Activated naive CD4-positive, alpha-beta T cell treated with anti-CD3 and anti-CD28 coated beads for 36 hours (primary cell): ENCODE results near the gene SOX5. TPM values are rescaled to one million over a fixed set of nuclear protein-coding genes. Genes with fewer than 3 reads are reported as not detected.
"Not testable (repeated sequence)": the region's sequence is repeated elsewhere in the genome, so short reads cannot be mapped to it uniquely, and the experiment has no call there.

Experiments
- CTCF ChIA-PET: fragments of 350-600 bp; sonication (Branson Sonifier 250); formaldehyde crosslinking; loops from one replicate; lab custom pipeline; 2021; ENCODE audit warnings: antibody characterized with exemption; lab: Charles Lee
- DNase-seq: peaks from one replicate; pipeline ENCODE4 v3.0.0-alpha.2; 2020
- H3K27ac Mint-ChIP-seq: one replicate; pipeline ENCODE4 v1.8.0; 2021; ENCODE audit warnings: mild to moderate bottlenecking, mixed read lengths
- H3K27me3 Mint-ChIP-seq: one replicate; pipeline ENCODE4 v1.8.0; 2021; ENCODE audit warnings: low read depth, mixed read lengths
- H3K36me3 Mint-ChIP-seq: one replicate; pipeline ENCODE4 v1.8.0; 2021; ENCODE audit warnings: low read depth, mixed read lengths
- H3K4me1 Mint-ChIP-seq: one replicate; pipeline ENCODE4 v1.8.0; 2021; ENCODE audit warnings: low read depth, mixed read lengths
- H3K4me3 Mint-ChIP-seq: one replicate; pipeline ENCODE4 v1.8.0; 2021; ENCODE audit warnings: mild to moderate bottlenecking, moderate library complexity, mixed read lengths
- H3K9me3 Mint-ChIP-seq: one replicate; pipeline ENCODE4 v1.8.0; 2021; ENCODE audit warnings: mixed read lengths
- intact Hi-C: fragments of 100-400 bp; cut with micrococcal nuclease; formaldehyde crosslinking; loops from one replicate; pipeline ENCODE4 v1.15.1; 2023
- total RNA-seq, 2 experiments: library from RNA; stranded (reverse); gene quantifications; one replicate each; pipeline ENCODE4 v1.2.3, GENCODE V29; 2021

SOX5 gene
- total RNA-seq, 2 experiments from 2014 or later: 0.41 TPM; not detected in 1

DNA sequence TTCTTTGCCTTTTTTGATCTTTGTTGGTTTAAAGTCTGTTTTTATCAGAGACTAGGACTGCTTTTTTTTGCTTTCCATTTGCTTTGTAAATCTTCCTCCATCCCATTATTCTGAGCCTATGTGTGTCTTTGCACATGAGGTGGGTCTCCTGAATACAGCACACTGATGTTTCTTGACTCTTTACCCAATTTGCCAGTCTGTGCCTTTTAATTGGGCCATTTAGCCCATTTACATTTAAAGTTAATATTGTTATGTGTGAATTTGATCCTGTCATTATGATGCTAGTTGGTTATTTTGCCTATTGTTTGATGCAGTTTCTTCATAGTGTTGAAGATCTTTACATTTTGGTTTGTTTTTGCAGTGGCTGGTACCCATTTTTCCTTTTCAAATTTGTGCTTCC lies 126.6 kb downstream of the SOX5 start:
- H3K4me3 Mint-ChIP-seq, DNase-seq, intact Hi-C loops, H3K9me3 Mint-ChIP-seq, H3K36me3 Mint-ChIP-seq, H3K27ac Mint-ChIP-seq, CTCF ChIA-PET, H3K4me1 Mint-ChIP-seq, H3K27me3 Mint-ChIP-seq: not testable (repeated sequence)

DNA sequence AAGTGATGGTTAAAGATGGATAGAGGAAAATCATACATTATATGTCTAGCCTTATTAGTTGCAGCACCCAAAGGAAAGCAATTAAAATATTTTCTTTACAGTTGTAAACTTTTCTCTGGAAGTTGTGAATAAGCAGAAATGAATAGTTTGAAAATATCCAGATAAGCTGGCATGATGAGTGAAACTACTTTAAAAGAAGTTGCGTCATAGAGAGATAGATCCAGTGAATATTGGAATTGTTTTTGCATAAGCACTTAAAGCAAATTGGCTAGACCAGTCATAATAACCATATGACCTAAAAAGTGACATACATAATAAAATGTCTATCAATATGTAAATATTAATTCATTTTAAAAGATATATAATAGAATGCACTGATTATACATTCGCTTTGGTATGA lies 132.1 kb downstream of the SOX5 start:
- Mint-ChIP-seq H3K9me3 (no peaks in the 10 kb centered on the region), H3K36me3 (no peaks in the 10 kb centered on the region), H3K4me1 (no peaks in the 10 kb centered on the region), H3K27ac (no peak overlapping the region), H3K4me3 (no peak overlapping the region), H3K27me3 (no peaks in the 10 kb centered on the region)
- intact Hi-C loops: no loop called here
- DNase-seq: no peak
- CTCF ChIA-PET: no interaction called here

DNA sequence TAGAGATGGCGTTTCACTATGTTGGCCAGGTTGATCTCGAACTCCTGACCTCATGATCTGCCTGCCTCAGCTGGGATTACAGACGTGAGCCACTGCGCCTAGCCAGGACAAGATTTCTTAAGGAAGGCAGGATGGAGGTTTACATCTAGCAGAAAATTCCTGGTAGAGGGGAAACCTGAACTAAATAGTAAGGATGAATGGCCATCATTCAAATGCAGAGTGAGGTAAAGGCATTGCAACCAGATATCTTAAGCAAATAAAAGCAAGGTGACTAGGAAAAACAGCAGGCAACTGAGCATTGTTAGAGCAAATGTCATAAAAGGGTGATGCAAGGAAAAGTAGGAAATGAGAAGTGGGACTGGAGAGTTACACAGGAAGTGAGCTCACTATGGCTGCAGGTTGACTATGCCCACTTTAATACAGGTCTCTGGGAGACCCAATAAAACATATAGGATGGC lies 133.0 kb downstream of the SOX5 start:
- H3K9me3 Mint-ChIP-seq: no peaks in the 10 kb centered on the region
- H3K27me3 Mint-ChIP-seq: no peaks in the 10 kb centered on the region
- no peak overlapping the region for H3K27ac Mint-ChIP-seq
- H3K36me3 Mint-ChIP-seq: no peaks in the 10 kb centered on the region
- no peak overlapping the region for H3K4me3 Mint-ChIP-seq
- no peak for DNase-seq
- CTCF ChIA-PET: no interaction called here
- H3K4me1 Mint-ChIP-seq: no peaks in the 10 kb centered on the region
- intact Hi-C loops: no loop called here

DNA sequence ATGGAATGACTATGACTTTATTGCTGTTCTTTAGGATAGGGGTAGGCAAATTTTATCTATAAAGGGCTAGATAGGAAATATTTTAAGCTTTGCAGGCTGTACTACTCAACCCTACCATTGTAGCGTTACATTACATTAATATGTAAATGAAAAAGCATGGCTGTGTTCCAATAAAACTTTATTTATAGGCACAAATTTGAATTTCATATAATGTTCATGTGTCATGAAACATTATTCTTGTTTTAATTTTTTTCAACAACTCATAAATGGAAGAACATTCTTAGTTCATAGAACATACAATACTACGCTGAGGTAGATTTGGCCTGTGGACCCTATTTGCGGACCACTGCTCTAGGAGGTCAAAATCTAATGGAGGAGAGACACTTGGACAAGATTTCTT lies 133.7 kb downstream of the SOX5 start:
- H3K4me3 Mint-ChIP-seq: no peak overlapping the region
- DNase-seq: no peak
- intact Hi-C loops: no loop called here
- H3K9me3 Mint-ChIP-seq: no peaks in the 10 kb centered on the region
- H3K27me3 Mint-ChIP-seq: no peaks in the 10 kb centered on the region
- no peaks in the 10 kb centered on the region for H3K36me3 Mint-ChIP-seq
- CTCF ChIA-PET: no interaction called here
- H3K4me1 Mint-ChIP-seq: no peaks in the 10 kb centered on the region
- no peak overlapping the region for H3K27ac Mint-ChIP-seq

DNA sequence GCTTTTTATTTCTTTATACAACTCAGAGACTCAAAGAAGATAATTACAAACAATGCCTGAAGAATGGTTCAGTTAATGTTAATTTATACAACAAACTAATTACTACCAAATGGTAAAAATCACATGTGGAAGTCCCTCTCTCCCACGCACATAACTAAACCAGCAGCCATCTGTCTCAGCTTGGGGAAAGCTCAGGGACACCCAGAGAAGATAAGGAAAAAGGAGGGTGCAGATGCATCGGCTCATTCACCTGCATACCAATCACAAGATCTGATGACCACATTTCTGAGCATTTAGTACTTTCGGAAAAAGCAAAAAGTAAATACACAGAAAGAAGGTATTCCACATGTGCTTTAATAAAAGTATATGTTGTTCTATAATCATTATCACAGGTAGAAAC lies 136.3 kb downstream of the SOX5 start:
- H3K4me3 Mint-ChIP-seq: no peak overlapping the region
- no peak for DNase-seq
- no peak overlapping the region for H3K27ac Mint-ChIP-seq
- CTCF ChIA-PET: no interaction called here
- H3K36me3 Mint-ChIP-seq: no peaks in the 10 kb centered on the region
- H3K9me3 Mint-ChIP-seq: no peaks in the 10 kb centered on the region
- intact Hi-C loops: no loop called here
- H3K27me3 Mint-ChIP-seq: no peaks in the 10 kb centered on the region
- no peaks in the 10 kb centered on the region for H3K4me1 Mint-ChIP-seq

DNA sequence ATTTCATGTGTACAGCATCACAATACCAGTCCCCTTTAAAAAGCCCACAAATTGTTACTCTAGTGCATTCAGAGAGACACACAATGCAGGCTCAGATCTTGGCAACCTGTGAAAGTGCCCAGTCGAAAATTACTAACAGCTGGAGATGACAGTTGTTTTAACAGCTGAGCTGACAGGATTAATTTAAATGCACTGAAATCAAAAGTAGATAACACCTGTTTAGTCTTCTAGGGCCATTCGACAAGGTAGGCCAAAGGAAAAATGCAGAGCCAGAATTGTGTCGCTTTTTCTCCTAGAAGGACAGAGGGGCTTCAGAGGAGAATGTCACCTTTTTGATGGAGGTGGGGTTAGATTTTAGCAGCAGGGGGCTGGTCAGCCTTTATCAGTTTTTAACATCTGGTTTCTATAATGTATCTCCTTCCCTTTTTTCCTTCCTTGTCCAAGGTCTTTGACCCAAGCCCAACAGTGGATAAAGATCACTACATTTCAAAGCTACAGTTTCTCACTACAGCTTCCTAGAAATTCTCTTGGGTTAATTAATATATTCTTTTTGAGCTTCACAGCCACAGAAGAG lies 139.1 kb downstream of the SOX5 start:
- no peaks in the 10 kb centered on the region for H3K27me3 Mint-ChIP-seq
- intact Hi-C loops: no loop called here
- H3K4me1 Mint-ChIP-seq: no peaks in the 10 kb centered on the region
- no peak overlapping the region for H3K27ac Mint-ChIP-seq
- no peaks in the 10 kb centered on the region for H3K36me3 Mint-ChIP-seq
- no peak overlapping the region for H3K4me3 Mint-ChIP-seq
- H3K9me3 Mint-ChIP-seq: peaks cover 1% of the 10 kb centered on the region
- no peak for DNase-seq
- CTCF ChIA-PET: interaction anchor here (0.7 kb wide), 1 partner anchor 1047 kb away, joined by 4 read pairs; no protein-coding TSS in a partner anchor

DNA sequence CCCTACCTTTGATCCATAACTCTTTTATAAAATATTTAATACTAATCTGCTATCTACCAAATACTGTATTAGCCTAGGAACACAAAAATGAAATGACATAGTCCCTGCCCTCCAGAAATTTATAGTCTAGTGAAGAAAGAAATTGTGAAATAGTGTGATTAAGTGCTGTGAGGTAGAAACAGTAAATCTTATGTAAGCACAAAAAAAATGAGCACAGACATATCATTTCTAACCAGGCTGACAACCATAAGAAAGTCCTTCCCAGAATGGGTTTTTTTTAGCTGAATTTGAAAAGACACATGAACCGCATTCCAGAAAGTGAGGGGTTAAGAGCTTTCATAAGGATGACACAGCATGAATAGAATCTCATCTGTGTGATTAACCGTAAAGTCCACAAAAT lies 145.9 kb downstream of the SOX5 start:
- Mint-ChIP-seq H3K4me3 (no peak overlapping the region), H3K36me3 (no peaks in the 10 kb centered on the region), H3K4me1 (no peaks in the 10 kb centered on the region), H3K9me3 (peaks cover 3% of the 10 kb centered on the region), H3K27ac (no peak overlapping the region), H3K27me3 (no peaks in the 10 kb centered on the region)
- DNase-seq: no peak
- intact Hi-C loops: no loop called here
- CTCF ChIA-PET: interaction anchor here (1.0 kb wide), 1 partner anchor 20 kb away, joined by 4 read pairs; no protein-coding TSS in a partner anchor

DNA sequence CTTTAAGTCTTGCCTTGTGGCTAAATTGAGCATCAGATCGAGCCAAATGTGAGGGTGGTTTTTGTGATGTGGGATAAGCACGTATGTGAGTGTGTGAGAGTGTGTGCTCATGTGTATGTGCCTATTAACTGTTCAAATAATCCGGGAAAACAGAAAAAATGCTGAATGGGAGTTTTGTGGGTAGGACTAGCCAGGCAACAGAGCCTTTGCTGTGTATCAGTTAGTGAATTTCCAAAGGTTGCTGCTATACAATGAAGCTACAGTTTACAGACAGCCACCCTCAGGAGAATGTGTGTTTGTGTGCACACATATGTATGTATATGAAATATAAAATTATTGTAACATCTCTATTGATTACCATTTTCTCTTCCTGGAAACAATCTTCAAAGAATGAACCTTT lies 154.0 kb downstream of the SOX5 start:
- Mint-ChIP-seq H3K4me1 (no peaks in the 10 kb centered on the region), H3K36me3 (no peaks in the 10 kb centered on the region), H3K27ac (no peak overlapping the region), H3K4me3 (no peak overlapping the region), H3K27me3 (no peaks in the 10 kb centered on the region), H3K9me3 (no peaks in the 10 kb centered on the region)
- intact Hi-C loops: no loop called here
- CTCF ChIA-PET: no interaction called here
- DNase-seq: no peak

DNA sequence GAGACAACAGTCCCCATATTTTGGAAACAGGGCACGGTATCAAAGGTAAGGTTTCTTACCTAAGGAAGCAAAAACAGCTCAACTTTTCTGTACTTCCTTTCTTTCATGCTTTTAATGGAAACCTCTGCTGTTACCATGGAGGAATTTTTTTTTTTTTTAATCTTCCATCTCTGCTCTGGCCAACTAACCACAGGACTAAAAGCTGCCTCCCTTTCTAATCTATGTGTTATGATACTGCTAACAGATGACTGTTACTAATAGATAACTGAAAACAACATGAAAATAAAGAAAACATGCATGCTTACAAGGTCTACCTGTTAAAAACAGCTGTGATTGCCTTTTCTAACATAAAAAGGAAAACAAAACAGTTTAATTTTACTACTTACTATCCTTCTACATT lies 168.4 kb downstream of the SOX5 start:
- H3K27me3 Mint-ChIP-seq: no peaks in the 10 kb centered on the region
- no peaks in the 10 kb centered on the region for H3K4me1 Mint-ChIP-seq
- peaks cover 3% of the 10 kb centered on the region for H3K9me3 Mint-ChIP-seq
- CTCF ChIA-PET: no interaction called here
- H3K27ac Mint-ChIP-seq: no peak overlapping the region
- intact Hi-C loops: no loop called here
- no peak for DNase-seq
- no peak overlapping the region for H3K4me3 Mint-ChIP-seq
- no peaks in the 10 kb centered on the region for H3K36me3 Mint-ChIP-seq

DNA sequence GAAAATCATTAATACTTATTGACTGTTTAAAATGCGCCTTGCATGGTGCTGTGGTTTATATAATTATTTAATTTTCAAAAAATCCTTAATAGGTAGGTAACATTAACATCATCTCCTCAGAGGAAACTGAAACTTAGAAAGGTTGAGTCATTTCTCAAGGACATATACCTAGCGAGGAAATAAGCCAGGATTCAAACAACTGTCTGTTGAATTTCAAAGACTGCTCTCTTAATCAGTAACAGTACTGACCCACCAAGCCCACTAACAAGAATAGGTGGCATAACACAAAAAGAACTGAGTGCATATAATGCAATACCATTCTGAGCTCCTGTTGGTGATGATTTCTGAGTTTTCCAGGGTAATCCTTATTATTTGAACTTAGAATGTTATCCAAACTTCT lies 174.3 kb downstream of the SOX5 start:
- CTCF ChIA-PET: no interaction called here
- Mint-ChIP-seq H3K27ac (no peak overlapping the region), H3K9me3 (peaks cover 2% of the 10 kb centered on the region), H3K36me3 (no peaks in the 10 kb centered on the region), H3K27me3 (no peaks in the 10 kb centered on the region), H3K4me1 (no peaks in the 10 kb centered on the region), H3K4me3 (no peak overlapping the region)
- intact Hi-C loops: no loop called here
- no peak for DNase-seq

DNA sequence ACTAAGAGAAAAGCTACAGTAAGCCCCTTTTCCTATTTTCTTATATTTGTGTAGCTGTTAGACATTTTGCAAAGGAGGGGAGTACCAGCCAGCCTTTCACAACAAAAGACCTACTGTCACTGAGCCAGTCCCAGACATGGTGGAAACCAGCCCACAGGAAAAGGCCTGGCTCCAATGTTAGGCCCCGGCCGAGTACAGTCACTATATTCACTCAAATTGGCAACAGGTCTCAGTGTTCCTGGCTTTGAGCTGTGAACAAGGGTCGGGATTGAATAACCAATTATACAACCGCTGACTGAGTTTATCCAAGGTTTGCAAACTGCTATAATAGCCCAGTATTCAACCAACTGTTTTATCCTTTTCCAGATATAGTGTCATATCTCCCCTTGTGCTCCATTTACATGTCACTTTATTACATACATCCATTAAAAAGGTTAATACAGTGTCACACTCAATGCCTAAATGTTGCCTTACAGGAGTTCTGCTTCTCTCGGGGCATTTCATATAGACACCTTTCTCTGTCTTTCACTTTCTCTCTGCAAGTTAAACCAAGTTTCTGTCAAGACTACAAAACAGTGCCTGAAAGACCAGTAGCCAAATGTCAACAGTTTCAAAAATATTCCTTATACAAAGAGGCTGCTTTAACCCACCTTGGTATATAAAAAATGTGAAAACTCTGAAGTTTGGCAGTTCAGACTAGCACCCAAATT lies 178.1 kb downstream of the SOX5 start:
- intact Hi-C loops: no loop called here
- CTCF ChIA-PET: interaction anchor here (0.7 kb wide), 1 partner anchor 568 kb away, joined by 3 read pairs; no protein-coding TSS in a partner anchor
- DNase-seq: no peak
- H3K27ac Mint-ChIP-seq: no peak overlapping the region
- H3K9me3 Mint-ChIP-seq: no peaks in the 10 kb centered on the region
- no peaks in the 10 kb centered on the region for H3K27me3 Mint-ChIP-seq
- no peaks in the 10 kb centered on the region for H3K36me3 Mint-ChIP-seq
- no peak overlapping the region for H3K4me3 Mint-ChIP-seq
- no peaks in the 10 kb centered on the region for H3K4me1 Mint-ChIP-seq

DNA sequence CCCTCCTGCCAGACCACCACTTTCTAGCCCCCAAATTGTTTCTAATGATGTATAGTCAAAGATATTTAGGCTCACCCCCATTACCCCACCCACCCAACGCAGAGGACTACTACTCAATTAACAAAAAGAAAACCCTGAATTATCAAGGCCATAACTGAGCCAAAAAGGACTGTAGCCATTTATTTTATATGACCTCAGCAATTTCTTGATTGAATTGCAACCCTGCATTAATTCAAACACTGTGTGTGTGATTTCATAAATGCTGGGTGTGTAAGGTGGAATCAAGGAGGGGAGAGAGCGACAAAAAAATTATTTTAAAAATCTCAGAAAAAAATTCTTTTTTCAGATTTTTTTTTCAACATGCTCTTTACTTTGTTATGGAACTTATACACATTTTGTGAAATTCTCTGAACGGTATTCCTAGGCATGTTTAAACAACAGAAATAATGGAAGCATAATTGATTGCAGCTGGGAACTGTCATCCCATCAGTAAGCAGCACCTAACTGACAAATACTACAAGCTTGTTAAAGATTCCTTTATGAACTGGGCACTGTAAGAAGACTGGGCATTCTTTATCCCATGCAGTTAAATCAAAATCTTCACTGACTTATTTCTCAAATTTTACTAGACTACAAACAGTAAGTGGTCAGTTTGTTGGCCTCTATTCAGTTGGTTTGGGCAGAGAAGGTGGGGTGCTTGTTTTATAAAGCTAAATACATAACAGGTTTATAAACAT lies 179.1 kb downstream of the SOX5 start:
- DNase-seq: no peak
- H3K9me3 Mint-ChIP-seq: no peaks in the 10 kb centered on the region
- CTCF ChIA-PET: no interaction called here
- no peaks in the 10 kb centered on the region for H3K4me1 Mint-ChIP-seq
- H3K4me3 Mint-ChIP-seq: no peak overlapping the region
- no peaks in the 10 kb centered on the region for H3K36me3 Mint-ChIP-seq
- H3K27me3 Mint-ChIP-seq: no peaks in the 10 kb centered on the region
- no peak overlapping the region for H3K27ac Mint-ChIP-seq
- intact Hi-C loops: no loop called here

DNA sequence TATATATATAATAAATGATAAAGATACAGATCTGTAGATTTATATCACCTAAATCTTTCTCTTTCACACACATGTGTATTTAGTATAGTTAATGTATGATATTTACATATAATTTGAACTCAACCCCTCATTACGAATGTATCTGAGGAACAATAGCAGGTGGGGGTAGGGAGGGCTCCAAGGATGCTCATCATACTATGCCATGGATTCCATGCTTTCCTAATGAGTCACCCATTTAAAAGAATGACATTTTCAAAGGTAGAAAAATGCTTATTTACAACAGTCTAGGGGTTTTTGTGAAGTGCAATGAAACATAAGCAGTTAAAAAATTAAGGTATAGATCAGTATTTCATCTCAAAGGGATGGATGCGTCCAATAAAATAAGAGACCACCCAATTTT lies 181.6 kb downstream of the SOX5 start:
- no peaks in the 10 kb centered on the region for H3K27me3 Mint-ChIP-seq
- CTCF ChIA-PET: no interaction called here

More for the DNA sequence above, 181.6 kb downstream of the SOX5 start:
- Mint-ChIP-seq H3K4me3 (no peak overlapping the region), H3K36me3 (no peaks in the 10 kb centered on the region), H3K27ac (no peak overlapping the region), H3K4me1 (no peaks in the 10 kb centered on the region), H3K9me3 (no peaks in the 10 kb centered on the region)
- intact Hi-C loops: no loop called here
- no peak for DNase-seq
